IgD-negative memory B cell (primary cell): ENCODE measurements around the gene GPBP1. TPM values are rescaled to one million over a fixed set of nuclear protein-coding genes. Genes with fewer than 3 reads are reported as not detected.
"Not testable (repeated sequence)": the region's sequence is repeated elsewhere in the genome, so short reads cannot be mapped to it uniquely, and the experiment has no call there.

Experiments
- H3K27ac Mint-ChIP-seq, 3 donors: one replicate each; pipeline ENCODE4 v1.8.0; 2020 to 2022; ENCODE audit warnings: mild to moderate bottlenecking in 3 of 3, mixed read lengths in 3 of 3, moderate library complexity in 1 of 3
- H3K27me3 Mint-ChIP-seq: one replicate; pipeline ENCODE4 v1.8.0; 2021; ENCODE audit warnings: mixed read lengths
- H3K36me3 Mint-ChIP-seq: one replicate; pipeline ENCODE4 v1.8.0; 2020; ENCODE audit warnings: mild to moderate bottlenecking, mixed read lengths
- H3K4me1 Mint-ChIP-seq, 3 donors: one replicate each; pipeline ENCODE4 v1.8.0; 2020 to 2022; ENCODE audit warnings: mixed read lengths in 3 of 3, mild to moderate bottlenecking in 1 of 3
- H3K4me3 Mint-ChIP-seq, 4 donors: one replicate each; pipeline ENCODE4 v1.8.0; 2020 to 2022; ENCODE audit warnings: mild to moderate bottlenecking in 4 of 4, mixed read lengths in 4 of 4, moderate library complexity in 3 of 4
- H3K9me3 Mint-ChIP-seq, 3 donors: one replicate each; pipeline ENCODE4 v1.8.0; 2020 to 2021; ENCODE audit warnings: mixed read lengths in 3 of 3, mild to moderate bottlenecking in 1 of 3
- polyA plus RNA-seq: library from polyadenylated mRNA; unstranded; fragments of 300-500 nt; fragmentation: Illumina TruSeq; gene quantifications from one replicate; pipeline ENCODE4 v1.2.3, GENCODE V29; 2021

GPBP1 gene, protein sequence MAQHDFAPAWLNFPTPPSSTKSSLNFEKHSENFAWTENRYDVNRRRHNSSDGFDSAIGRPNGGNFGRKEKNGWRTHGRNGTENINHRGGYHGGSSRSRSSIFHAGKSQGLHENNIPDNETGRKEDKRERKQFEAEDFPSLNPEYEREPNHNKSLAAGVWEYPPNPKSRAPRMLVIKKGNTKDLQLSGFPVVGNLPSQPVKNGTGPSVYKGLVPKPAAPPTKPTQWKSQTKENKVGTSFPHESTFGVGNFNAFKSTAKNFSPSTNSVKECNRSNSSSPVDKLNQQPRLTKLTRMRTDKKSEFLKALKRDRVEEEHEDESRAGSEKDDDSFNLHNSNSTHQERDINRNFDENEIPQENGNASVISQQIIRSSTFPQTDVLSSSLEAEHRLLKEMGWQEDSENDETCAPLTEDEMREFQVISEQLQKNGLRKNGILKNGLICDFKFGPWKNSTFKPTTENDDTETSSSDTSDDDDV
- 83.3 TPM for polyA plus RNA-seq

- H3K4me3 Mint-ChIP-seq: peak within 1 kb of the TSS; percentile 82 to 100 (median 100)
- H3K9me3 Mint-ChIP-seq: no peaks in the 10 kb centered on the region
- H3K36me3 Mint-ChIP-seq: peaks cover 3% of the 10 kb centered on the region
- H3K27me3 Mint-ChIP-seq: no peaks in the 10 kb centered on the region
- peak within 1 kb of the TSS; percentile 91 to 100 (median 99) for H3K27ac Mint-ChIP-seq
- peaks cover 22 to 34% (median 27%) of the 10 kb centered on the region in 3 donors for H3K4me1 Mint-ChIP-seq
Measured at GRCh38 chr5:57173319-57174127, at the start of gene GPBP1. Gene GPBP1, plus strand, starts transcription at chr5:57174059. Its CDS starts 40,072 bp downstream, at chr5:57214131.

DNA sequence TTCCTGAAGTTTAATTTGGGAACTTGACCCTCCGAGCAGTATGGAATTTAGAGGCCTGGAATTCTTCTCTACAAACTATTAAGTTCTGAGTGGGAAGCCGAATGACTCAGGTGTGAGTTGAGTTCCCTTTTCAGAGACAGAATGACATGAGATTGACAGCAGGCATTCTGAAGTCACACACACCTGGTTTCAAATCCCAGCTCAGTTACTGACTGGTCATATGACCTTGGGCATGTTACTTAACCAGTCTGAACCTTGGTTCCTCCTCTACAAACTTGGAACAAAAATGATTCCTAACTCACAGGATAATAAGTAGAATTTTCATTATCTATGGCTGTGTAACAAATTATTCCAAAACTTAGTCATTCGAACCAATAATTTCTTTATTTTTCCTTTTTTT is 45.5 kb upstream of the GPBP1 start:
- H3K4me3 Mint-ChIP-seq: no peak overlapping the region
- no peaks in the 10 kb centered on the region for H3K4me1 Mint-ChIP-seq
- peaks cover 0 to 6% (median 2%) of the 10 kb centered on the region in 3 donors for H3K9me3 Mint-ChIP-seq
- H3K27ac Mint-ChIP-seq: no peak overlapping the region
- H3K36me3 Mint-ChIP-seq: no peaks in the 10 kb centered on the region
- H3K27me3 Mint-ChIP-seq: no peaks in the 10 kb centered on the region

DNA sequence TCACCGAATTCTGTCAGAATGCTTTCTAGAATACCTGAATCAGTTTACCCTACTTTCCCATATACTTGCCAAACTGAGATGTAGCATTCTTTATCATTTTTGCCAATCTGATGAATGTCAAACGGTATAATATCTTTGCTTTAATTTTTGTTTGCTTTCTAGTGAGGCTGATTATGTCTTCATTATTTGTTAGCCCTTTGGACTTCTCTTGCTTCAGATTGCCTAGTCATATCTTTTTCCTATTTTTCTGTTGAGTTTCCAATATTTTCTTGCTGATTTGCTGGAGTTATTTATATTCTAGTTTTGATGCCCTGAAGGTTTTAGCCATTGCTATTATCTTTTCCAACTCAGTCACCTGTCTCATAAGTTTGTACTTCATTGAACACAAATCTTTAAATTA is 40.3 kb upstream of the GPBP1 start:
- Mint-ChIP-seq H3K27ac (peak overlapping the region in 1 of 3 donors; percentile 47), H3K4me1 (peaks cover 0 to 5% (median 2%) of the 10 kb centered on the region in 3 donors), H3K9me3 (no peaks in the 10 kb centered on the region), H3K27me3 (peaks cover 11% of the 10 kb centered on the region), H3K36me3 (no peaks in the 10 kb centered on the region), H3K4me3 (no peak overlapping the region)

DNA sequence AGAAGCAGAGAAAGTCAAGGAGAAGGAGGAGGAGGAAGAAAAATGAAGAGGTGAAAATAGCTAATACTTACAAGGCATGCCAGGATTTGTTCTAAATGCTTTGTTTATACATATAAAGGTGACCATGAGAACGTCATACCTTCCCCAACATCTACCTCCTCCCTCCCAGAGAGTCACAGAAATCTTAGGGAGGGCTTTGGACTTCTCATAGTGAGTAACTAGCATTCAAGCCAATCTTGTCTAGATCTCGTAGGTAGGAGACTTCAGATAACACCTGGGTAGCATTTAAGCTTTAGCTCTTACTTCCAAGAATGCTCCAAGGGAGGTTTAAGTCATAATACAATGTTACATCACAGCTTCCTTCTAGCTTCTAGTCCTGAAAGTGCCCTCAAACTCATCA is 36.5 kb upstream of the GPBP1 start:
- Mint-ChIP-seq H3K9me3 (no peaks in the 10 kb centered on the region), H3K27ac (no peak overlapping the region), H3K27me3 (peaks cover 11% of the 10 kb centered on the region), H3K36me3 (no peaks in the 10 kb centered on the region), H3K4me1 (peaks cover 0 to 5% (median 2%) of the 10 kb centered on the region in 3 donors), H3K4me3 (no peak overlapping the region)

- Mint-ChIP-seq H3K27me3 (no peaks in the 10 kb centered on the region), H3K9me3 (peaks cover 0 to 5% (median 5%) of the 10 kb centered on the region in 3 donors), H3K27ac (no peak overlapping the region), H3K36me3 (peaks cover 2% of the 10 kb centered on the region), H3K4me3 (no peak overlapping the region), H3K4me1 (no peaks in the 10 kb centered on the region)
Measured at GRCh38 chr5:57152316-57152715, 21.5 kb upstream of the GPBP1 start.

GRCh38 chr5:57155033-57155432 is 18.8 kb upstream of the GPBP1 start:
- no peak overlapping the region for H3K4me3 Mint-ChIP-seq
- no peaks in the 10 kb centered on the region for H3K27me3 Mint-ChIP-seq
- H3K27ac Mint-ChIP-seq: no peak overlapping the region
- H3K36me3 Mint-ChIP-seq: peaks cover 8% of the 10 kb centered on the region
- no peaks in the 10 kb centered on the region for H3K4me1 Mint-ChIP-seq
- peaks cover 0 to 12% (median 11%) of the 10 kb centered on the region in 3 donors for H3K9me3 Mint-ChIP-seq

DNA sequence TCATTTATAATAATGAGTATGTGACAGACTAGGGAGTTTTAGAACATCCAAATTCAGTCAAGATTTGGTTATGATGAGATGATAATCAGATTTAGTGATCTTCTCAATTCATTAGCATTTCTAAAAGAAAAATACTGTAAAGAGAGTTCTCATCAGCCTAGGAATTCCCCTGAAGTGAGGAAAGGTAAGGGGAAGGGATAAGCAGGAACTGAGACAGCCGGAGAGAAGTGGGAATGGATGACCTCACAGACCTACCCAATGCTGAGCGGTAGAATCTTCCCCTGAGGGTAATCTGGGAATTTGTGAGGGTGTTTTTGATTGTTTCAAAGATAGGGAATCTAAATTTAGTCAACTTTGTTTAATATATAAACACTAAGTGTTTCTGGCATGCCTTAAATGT is 16.7 kb upstream of the GPBP1 start:
- H3K27ac Mint-ChIP-seq: no peak overlapping the region
- no peak overlapping the region for H3K4me3 Mint-ChIP-seq
- no peaks in the 10 kb centered on the region for H3K4me1 Mint-ChIP-seq
- H3K9me3 Mint-ChIP-seq: peaks cover 0 to 12% (median 11%) of the 10 kb centered on the region in 3 donors
- no peaks in the 10 kb centered on the region for H3K27me3 Mint-ChIP-seq
- peaks cover 6% of the 10 kb centered on the region for H3K36me3 Mint-ChIP-seq

DNA sequence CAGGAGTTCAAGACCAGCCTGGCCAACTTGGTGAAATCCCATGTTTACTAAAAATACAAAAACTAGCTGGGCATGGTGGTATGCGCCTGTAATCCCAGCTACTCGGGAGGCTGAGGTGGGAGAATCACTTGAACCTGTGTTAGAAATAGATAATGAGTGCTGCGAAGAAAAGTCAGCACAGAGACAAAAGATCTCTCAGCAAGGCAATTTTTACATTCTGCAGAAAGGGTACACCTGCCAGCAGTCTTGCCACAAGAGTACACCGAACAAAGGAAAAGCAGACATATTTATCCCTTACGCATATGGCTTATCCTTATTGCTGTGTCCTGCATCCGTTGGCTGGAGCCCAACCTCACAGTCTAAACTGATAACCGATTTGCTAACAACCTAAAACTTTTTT is 16.2 kb upstream of the GPBP1 start:
- Mint-ChIP-seq H3K9me3 (peaks cover 0 to 13% (median 12%) of the 10 kb centered on the region in 3 donors), H3K36me3 (peaks cover 6% of the 10 kb centered on the region), H3K4me3 (no peak overlapping the region), H3K27me3 (no peaks in the 10 kb centered on the region), H3K27ac (no peak overlapping the region), H3K4me1 (no peaks in the 10 kb centered on the region)

- Mint-ChIP-seq H3K27me3 (no peaks in the 10 kb centered on the region), H3K27ac (no peak overlapping the region), H3K4me3 (no peak overlapping the region), H3K4me1 (peaks cover 2 to 8% (median 8%) of the 10 kb centered on the region in 3 donors), H3K36me3 (peaks cover 2% of the 10 kb centered on the region), H3K9me3 (peaks cover 0 to 3% (median 0%) of the 10 kb centered on the region in 3 donors)
Measured at GRCh38 chr5:57163553-57164006, 10.3 kb upstream of the GPBP1 start.

DNA sequence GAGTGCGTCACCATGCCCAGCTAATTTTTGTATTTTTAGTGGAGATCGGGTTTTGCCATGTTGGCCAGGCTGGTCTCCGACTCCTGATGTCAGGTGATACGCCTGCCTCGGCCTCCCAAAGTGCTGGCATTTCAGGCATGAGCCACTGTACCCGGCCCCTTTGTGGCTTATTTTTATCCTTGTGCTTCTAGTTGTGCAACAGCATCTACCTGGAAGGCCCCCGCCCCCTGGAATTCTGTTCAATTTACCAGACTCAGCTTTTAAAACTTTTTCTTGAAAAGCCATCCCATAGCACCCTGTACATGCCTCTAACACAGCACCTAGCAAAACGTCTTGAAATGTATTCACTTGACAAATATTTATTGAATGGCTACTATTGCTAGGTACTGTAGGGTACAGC is 9.7 kb upstream of the GPBP1 start:
- no peak overlapping the region for H3K27ac Mint-ChIP-seq
- peaks cover 0 to 3% (median 0%) of the 10 kb centered on the region in 3 donors for H3K9me3 Mint-ChIP-seq
- peaks cover 2% of the 10 kb centered on the region for H3K36me3 Mint-ChIP-seq
- no peaks in the 10 kb centered on the region for H3K27me3 Mint-ChIP-seq
- H3K4me3 Mint-ChIP-seq: no peak overlapping the region
- H3K4me1 Mint-ChIP-seq: peaks cover 2 to 10% (median 8%) of the 10 kb centered on the region in 3 donors

- not testable (repeated sequence) for H3K9me3 Mint-ChIP-seq, H3K27me3 Mint-ChIP-seq
Measured at GRCh38 chr5:57165171-57165570, 8.7 kb upstream of the GPBP1 start.

DNA sequence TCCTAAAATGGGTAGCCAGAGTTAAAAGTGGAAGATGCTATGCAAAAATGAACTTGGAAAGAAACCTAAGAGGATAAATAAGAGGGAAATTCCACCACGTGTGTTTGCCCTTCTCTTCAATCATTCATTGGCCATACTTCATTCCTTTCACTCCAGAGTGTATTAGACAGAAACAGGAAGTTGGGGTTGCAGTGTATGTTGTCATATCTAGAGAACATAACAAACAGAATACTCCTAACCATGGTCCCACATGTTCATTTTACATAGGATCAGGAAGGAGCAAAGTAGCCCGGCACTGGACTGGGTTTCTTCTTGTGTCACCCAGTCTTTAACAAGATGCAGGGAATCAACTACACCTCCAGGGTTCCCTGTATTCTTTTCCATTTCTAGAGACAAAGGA is 7.6 kb upstream of the GPBP1 start:
- Mint-ChIP-seq H3K36me3 (peaks cover 2% of the 10 kb centered on the region), H3K27ac (peak overlapping the region in 2 of 3 donors; percentile 26 to 87), H3K4me3 (peak overlapping the region in 1 of 4 donors; percentile 47), H3K9me3 (peaks cover 0 to 3% (median 0%) of the 10 kb centered on the region in 3 donors), H3K4me1 (peaks cover 2 to 10% (median 8%) of the 10 kb centered on the region in 3 donors), H3K27me3 (no peaks in the 10 kb centered on the region)

More at GRCh38 chr5:57165171-57165570, 8.7 kb upstream of the GPBP1 start:
- H3K4me3 Mint-ChIP-seq, H3K4me1 Mint-ChIP-seq, H3K36me3 Mint-ChIP-seq, H3K27ac Mint-ChIP-seq: not testable (repeated sequence)

- Mint-ChIP-seq H3K27ac (no peak overlapping the region), H3K4me1 (peaks cover 7 to 12% (median 11%) of the 10 kb centered on the region in 3 donors), H3K36me3 (peaks cover 2% of the 10 kb centered on the region), H3K4me3 (no peak overlapping the region), H3K9me3 (peaks cover 0 to 3% (median 0%) of the 10 kb centered on the region in 3 donors), H3K27me3 (no peaks in the 10 kb centered on the region)
Measured at GRCh38 chr5:57167201-57167600, 6.7 kb upstream of the GPBP1 start.

DNA sequence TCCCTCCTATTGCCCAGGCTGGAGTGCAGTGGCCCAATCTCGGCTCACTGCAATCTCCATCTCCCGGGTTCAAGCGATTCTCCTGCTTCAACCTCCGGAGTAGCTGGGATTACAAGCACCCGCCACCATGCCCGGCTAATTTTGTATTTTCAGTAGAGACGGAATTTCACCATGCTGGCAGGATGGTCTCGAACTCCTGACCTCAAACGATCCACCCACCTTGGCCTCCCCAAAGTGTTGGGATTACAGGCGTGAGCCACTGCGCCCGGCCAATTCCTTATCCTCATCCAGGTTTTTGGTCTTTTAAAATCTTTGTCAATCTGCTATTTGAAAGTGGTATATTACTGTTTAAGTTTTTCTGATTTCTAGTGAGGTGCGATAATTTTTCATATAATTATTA is 3.7 kb upstream of the GPBP1 start:
- H3K4me1 Mint-ChIP-seq: peaks cover 9 to 20% (median 20%) of the 10 kb centered on the region in 3 donors
- H3K27ac Mint-ChIP-seq, H3K9me3 Mint-ChIP-seq, H3K4me3 Mint-ChIP-seq, H3K27me3 Mint-ChIP-seq, H3K36me3 Mint-ChIP-seq: not testable (repeated sequence)
